OCI-LY1 (cell line): Measurements from ENCODE around the gene USP9Y.

Experiments
- EZH2 ChIP-seq: fragments of 200-600 bp; sonication (generic), shearing (Covaris generic); IDR thresholded peaks from 2 replicates; pipeline ENCODE4 v1.8.0; 2017; ENCODE audit warnings: borderline replicate concordance, mixed run types, mild to moderate bottlenecking, antibody characterized with exemption, low read length, moderate library complexity, mixed read lengths
- TF ChIP-seq, protein P1 (sequence below): fragments of 200-600 bp; sonication (generic), shearing (Covaris generic); IDR thresholded peaks from 2 replicates; pipeline ENCODE4 v1.5.1; 2017; ENCODE audit warnings: mild to moderate bottlenecking, antibody characterized with exemption, low read length, moderate library complexity, mixed read lengths

DNA sequence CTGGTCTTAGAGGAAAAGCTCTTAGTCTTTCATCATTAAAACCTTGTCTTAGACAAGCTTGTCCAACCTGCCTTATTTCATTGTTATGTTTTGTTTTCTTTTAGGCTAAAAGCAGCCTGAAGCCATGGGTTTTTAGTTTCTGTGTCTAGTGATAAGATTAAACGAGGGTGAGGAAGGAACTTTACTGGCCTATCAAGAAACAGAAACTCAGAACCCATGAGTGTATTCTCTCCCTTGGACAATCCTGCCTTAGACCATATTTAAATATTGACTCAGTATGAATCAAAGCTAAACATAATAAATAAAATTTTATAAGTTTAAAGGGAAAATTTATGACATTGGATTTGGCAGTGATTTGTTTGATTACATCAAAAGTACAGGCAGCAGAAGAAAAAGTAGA lies 122.4 kb downstream of the USP9Y start:
- TF ChIP-seq, protein P1, sequence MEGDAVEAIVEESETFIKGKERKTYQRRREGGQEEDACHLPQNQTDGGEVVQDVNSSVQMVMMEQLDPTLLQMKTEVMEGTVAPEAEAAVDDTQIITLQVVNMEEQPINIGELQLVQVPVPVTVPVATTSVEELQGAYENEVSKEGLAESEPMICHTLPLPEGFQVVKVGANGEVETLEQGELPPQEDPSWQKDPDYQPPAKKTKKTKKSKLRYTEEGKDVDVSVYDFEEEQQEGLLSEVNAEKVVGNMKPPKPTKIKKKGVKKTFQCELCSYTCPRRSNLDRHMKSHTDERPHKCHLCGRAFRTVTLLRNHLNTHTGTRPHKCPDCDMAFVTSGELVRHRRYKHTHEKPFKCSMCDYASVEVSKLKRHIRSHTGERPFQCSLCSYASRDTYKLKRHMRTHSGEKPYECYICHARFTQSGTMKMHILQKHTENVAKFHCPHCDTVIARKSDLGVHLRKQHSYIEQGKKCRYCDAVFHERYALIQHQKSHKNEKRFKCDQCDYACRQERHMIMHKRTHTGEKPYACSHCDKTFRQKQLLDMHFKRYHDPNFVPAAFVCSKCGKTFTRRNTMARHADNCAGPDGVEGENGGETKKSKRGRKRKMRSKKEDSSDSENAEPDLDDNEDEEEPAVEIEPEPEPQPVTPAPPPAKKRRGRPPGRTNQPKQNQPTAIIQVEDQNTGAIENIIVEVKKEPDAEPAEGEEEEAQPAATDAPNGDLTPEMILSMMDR = no peak
- no peak for TF ChIP-seq EZH2
